ENCODE measurements around the gene SLC35B1. TPM values are rescaled to one million over a fixed set of nuclear protein-coding genes. Genes with fewer than 3 reads are reported as not detected.

Gene SLC35B1
- polyA plus RNA-seq, 1 donor (not counting 4 experiments of a cell fraction or from before 2014, with no cell fraction given): 71.6 TPM

GRCh38 chr17:49728425-49728824, 20.7 kb upstream of the SLC35B1 start:
- no peak overlapping the region for H3K9ac ChIP-seq (ENCODE audit: control insufficient read depth, extremely low read depth, insufficient read depth, low read length)
- H3K36me3 ChIP-seq (ENCODE audit: control insufficient read depth in 2 of 2, extremely low read depth in 1 of 2, insufficient read depth in 2 of 2, low read length in 2 of 2): no peaks in the 10 kb centered on the region
- no peaks in the 10 kb centered on the region for H3K79me2 ChIP-seq (ENCODE audit: control insufficient read depth, insufficient read depth, low read length)
- dilution Hi-C loops (cut with MboI; ENCODE audit: extremely low pct_ligation_motif_present, low sequenced_read_pairs): no loop called here
- no peaks in the 10 kb centered on the region for H3K9me1 ChIP-seq (ENCODE audit: control insufficient read depth, extremely low read depth, insufficient read depth, low read length)
- TF ChIP-seq EZH2 (IDR thresholded peaks at IDR 0.05; ENCODE audit: low read length) (no peak), CTCF (optimal IDR thresholded peaks at IDR 0.05 in 1 of 3, IDR thresholded peaks at IDR 0.05 in 1 of 3, conservative IDR thresholded peaks at IDR 0.05 in 1 of 3; ENCODE audit: extremely low read depth in 1 of 3, insufficient read depth in 2 of 3, low read length in 3 of 3) (no peak)
- no peaks in the 10 kb centered on the region for H4K20me1 ChIP-seq (ENCODE audit: control insufficient read depth, extremely low read depth, insufficient read depth, low read length)
- H3K4me2 ChIP-seq (ENCODE audit: control insufficient read depth, extremely low read depth, insufficient read depth, low read depth, low read length): no peak overlapping the region
- H3K4me3 ChIP-seq (ENCODE audit: control insufficient read depth in 2 of 3, extremely low read depth in 1 of 3, insufficient read depth in 2 of 3, low read depth in 1 of 3, low read length in 3 of 3): no peak overlapping the region
- H2AFZ ChIP-seq (ENCODE audit: control insufficient read depth, low read length): no peak overlapping the region
- H3K9me3 ChIP-seq (ENCODE audit: control insufficient read depth, low read depth, low read length): no peaks in the 10 kb centered on the region
- H3K4me1 ChIP-seq (ENCODE audit: control insufficient read depth, extremely low read depth, insufficient read depth, low read length): no peaks in the 10 kb centered on the region
- H3K27ac ChIP-seq (ENCODE audit: control insufficient read depth, insufficient read depth, low read length): no peak overlapping the region
- H3K27me3 ChIP-seq (ENCODE audit: control insufficient read depth, extremely low read depth, insufficient read depth, low read length): no peaks in the 10 kb centered on the region
- FAIRE-seq (no peak), DNase-seq (ENCODE audit: low read depth, low spot score) (no peak)

- no peaks in the 10 kb centered on the region for H3K27me3 ChIP-seq (ENCODE audit: control insufficient read depth, extremely low read depth, insufficient read depth, low read length)
- H3K4me1 ChIP-seq (ENCODE audit: control insufficient read depth, extremely low read depth, insufficient read depth, low read length): no peaks in the 10 kb centered on the region
- no peaks in the 10 kb centered on the region for H3K79me2 ChIP-seq (ENCODE audit: control insufficient read depth, insufficient read depth, low read length)
- no peaks in the 10 kb centered on the region for H3K9me3 ChIP-seq (ENCODE audit: control insufficient read depth, low read depth, low read length)
- no peak overlapping the region for H3K9ac ChIP-seq (ENCODE audit: control insufficient read depth, extremely low read depth, insufficient read depth, low read length)
- H4K20me1 ChIP-seq (ENCODE audit: control insufficient read depth, extremely low read depth, insufficient read depth, low read length): no peaks in the 10 kb centered on the region
- H3K4me2 ChIP-seq (ENCODE audit: control insufficient read depth, extremely low read depth, insufficient read depth, low read depth, low read length): no peak overlapping the region
- DNase-seq (ENCODE audit: low read depth, low spot score) (no peak), FAIRE-seq (no peak)
- no peak overlapping the region for H2AFZ ChIP-seq (ENCODE audit: control insufficient read depth, low read length)
- dilution Hi-C loops (cut with MboI; ENCODE audit: extremely low pct_ligation_motif_present, low sequenced_read_pairs): no loop called here
- peaks cover 0 to 1% of the 10 kb centered on the region in 2 experiments for H3K36me3 ChIP-seq (ENCODE audit: control insufficient read depth in 2 of 2, extremely low read depth in 1 of 2, insufficient read depth in 2 of 2, low read length in 2 of 2)
- TF ChIP-seq EZH2 (IDR thresholded peaks at IDR 0.05; ENCODE audit: low read length): no peak
- no peak for TF ChIP-seq CTCF (optimal IDR thresholded peaks at IDR 0.05 in 1 of 3, IDR thresholded peaks at IDR 0.05 in 1 of 3, conservative IDR thresholded peaks at IDR 0.05 in 1 of 3; ENCODE audit: extremely low read depth in 1 of 3, insufficient read depth in 2 of 3, low read length in 3 of 3)
- H3K4me3 ChIP-seq (ENCODE audit: control insufficient read depth in 2 of 3, extremely low read depth in 1 of 3, insufficient read depth in 2 of 3, low read depth in 1 of 3, low read length in 3 of 3): no peak overlapping the region
- H3K27ac ChIP-seq (ENCODE audit: control insufficient read depth, insufficient read depth, low read length): no peak overlapping the region
- no peaks in the 10 kb centered on the region for H3K9me1 ChIP-seq (ENCODE audit: control insufficient read depth, extremely low read depth, insufficient read depth, low read length)
Measured at GRCh38 chr17:49727380-49727779, 19.6 kb upstream of the SLC35B1 start.

Data from keratinocyte (primary cell).